Activated CD4-positive, alpha-beta memory T cell treated with anti-CD3 and anti-CD28 coated beads for 36 hours (primary cell): ENCODE measurements around the gene DMD. TPM values are rescaled to one million over a fixed set of nuclear protein-coding genes. Genes with fewer than 3 reads are reported as not detected.

Experiments used
- microRNA-seq: library from miRNA; unstranded; fragments of <30 nt; microRNA quantifications from one replicate; pipeline ENCODE4 v1.2.0, GENCODE V29; 2022; ENCODE audit warnings: borderline number of aligned reads, borderline microRNAs expressed, borderline replicate concordance
- total RNA-seq, 2 experiments: library from RNA; stranded (reverse); gene quantifications; one replicate each; pipeline ENCODE4 v1.2.3, GENCODE V29; 2021

DMD gene
- total RNA-seq, 2 experiments from 2014 or later = 0.64 to 1.5 TPM

Small RNA genes within 50 kb of the gene (microRNA-seq; reads per million reads assigned to microRNA genes)
- gene MIR3915 = not detected
- not detected for gene MIR548F5
